LNCAP (cell line): ENCODE measurements around the gene AMY2B.
"Not testable (repeated sequence)": the region's sequence is repeated elsewhere in the genome, so short reads cannot be mapped to it uniquely, and the experiment has no call there.

Experiments used
- CTCF ChIP-seq: fragments of 450-650 bp; IDR thresholded peaks from 2 replicates; pipeline ENCODE4 v1.5.1; 2017; ENCODE audit warnings: mild to moderate bottlenecking

Gene AMY2B

GRCh38 chr1:103582464-103582863, 11.1 kb downstream of the AMY2B start:
- no peak for TF ChIP-seq CTCF

DNA sequence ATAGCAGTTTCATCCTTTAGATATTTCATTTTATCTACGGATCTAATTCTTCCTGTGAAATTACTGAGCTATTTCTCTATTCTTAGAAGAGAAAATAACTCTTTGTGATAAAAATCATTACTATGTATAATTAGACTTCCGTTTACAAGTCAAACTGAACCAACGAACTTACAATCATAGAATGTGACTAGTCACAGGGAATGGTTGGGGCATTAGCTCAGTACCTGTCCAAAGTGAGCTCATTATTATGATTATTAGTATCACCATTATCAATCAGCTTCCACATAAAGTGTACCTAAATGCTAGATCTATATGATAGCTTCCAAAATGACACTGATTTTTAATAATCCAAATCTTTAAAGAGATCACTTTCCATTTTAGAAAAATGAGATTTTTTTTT, 12.5 kb downstream of the AMY2B start:
- TF ChIP-seq CTCF = no peak

- no peak for TF ChIP-seq CTCF
Measured at GRCh38 chr1:103584537-103584936, 13.1 kb downstream of the AMY2B start.

GRCh38 chr1:103616362-103616761, 45.0 kb downstream of the AMY2B start:
- no peak for TF ChIP-seq CTCF

GRCh38 chr1:103616994-103617477, 45.6 kb downstream of the AMY2B start, which contains the start of gene AMY2A:
Gene AMY2A, plus strand, starts transcription at chr1:103617427. Its CDS starts 14 bp downstream, at chr1:103617441.
- TF ChIP-seq CTCF = not testable (repeated sequence)
